A673 (cell line): ENCODE results near the gene SOCS7. TPM values are rescaled to one million over a fixed set of nuclear protein-coding genes. Genes with fewer than 3 reads are reported as not detected.

Experiments
- BruUV-seq: library from RNA; stranded (reverse); fragments of 400-500 nt; replicated peaks from 2 replicates; lab custom pipeline; 2021; lab: Mats Ljungman, UMichigan
- CTCF ChIA-PET: fragments of 300-600 bp; sonication (Branson Sonifier 250); formaldehyde crosslinking; loops from one replicate; lab custom pipeline; 2022; ENCODE audit warnings: antibody characterized with exemption; lab: Charles Lee
- POLR2A ChIA-PET: fragments of 300-600 bp; sonication (Branson Sonifier 250); formaldehyde crosslinking; loops from one replicate; lab custom pipeline; 2022; ENCODE audit warnings: antibody characterized with exemption; ENCODE audit not compliant: low non-redundant PET; lab: Charles Lee
- DNase-seq: peaks from one replicate; pipeline ENCODE4 v3.0.0-alpha.2; 2015; ENCODE audit warnings: low spot score
- H3K27ac ChIP-seq: fragments of 200-600 bp; sonication (generic); 2 replicates; pipeline ENCODE4 v1.5.1; 2016; ENCODE audit warnings: mixed run types, low read depth, mild to moderate bottlenecking, mixed read lengths, antibody characterized with exemption, low read length; ENCODE audit not compliant: poor library complexity, severe bottlenecking
- H3K27me3 ChIP-seq: fragments of 200-600 bp; sonication (generic); replicated peaks from 2 replicates; pipeline ENCODE4 v1.6.1; 2017; ENCODE audit warnings: mixed run types, low read depth, mild to moderate bottlenecking, mixed read lengths, antibody characterized with exemption, low read length; ENCODE audit not compliant: insufficient read depth, poor library complexity
- H3K36me3 ChIP-seq: fragments of 200-600 bp; sonication (generic); 2 replicates; pipeline ENCODE4 v1.6.1; 2016; ENCODE audit warnings: mixed run types, mild to moderate bottlenecking, mixed read lengths, antibody characterized with exemption, low read length; ENCODE audit not compliant: insufficient read depth, poor library complexity, severe bottlenecking
- H3K4me1 ChIP-seq: fragments of 200-600 bp; sonication (generic); 2 replicates; pipeline ENCODE4 v1.6.1; 2017; ENCODE audit warnings: mixed run types, mild to moderate bottlenecking, mixed read lengths, antibody characterized with exemption, low read length; ENCODE audit not compliant: insufficient read depth, poor library complexity, severe bottlenecking
- H3K4me3 ChIP-seq: fragments of 200-600 bp; sonication (generic); 2 replicates; pipeline ENCODE4 v1.5.1; 2016; ENCODE audit warnings: low read depth, mixed run types, mild to moderate bottlenecking, mixed read lengths, low read length; ENCODE audit not compliant: poor library complexity, severe bottlenecking
- H3K9me3 ChIP-seq: fragments of 200-600 bp; sonication (generic); 2 replicates; pipeline ENCODE4 v1.6.1; 2016; ENCODE audit warnings: mixed run types, low read depth, mild to moderate bottlenecking, mixed read lengths, antibody characterized with exemption, low read length; ENCODE audit not compliant: poor library complexity, severe bottlenecking
- CTCF ChIP-seq: fragments of 300-800, 200-600 bp; sonication (generic); conservative IDR thresholded peaks from 2 replicates; pipeline ENCODE4 v1.5.1; 2017; ENCODE audit warnings: low read depth, mild to moderate bottlenecking, antibody characterized with exemption, low read length, moderate library complexity, mixed read lengths
- EZH2 ChIP-seq: fragments of 200-600 bp; sonication (generic); IDR thresholded peaks from 2 replicates; pipeline ENCODE4 v1.6.1; 2017; ENCODE audit warnings: borderline replicate concordance, low read depth, mild to moderate bottlenecking, mixed read lengths, antibody characterized with exemption, low read length; ENCODE audit not compliant: poor library complexity, severe bottlenecking
- intact Hi-C: fragments of 100-400 bp; cut with micrococcal nuclease; formaldehyde crosslinking; loops from one replicate; pipeline ENCODE4 v1.10.0; 2022; ENCODE audit not compliant: unreplicated experiment
- total RNA-seq: library from RNA; stranded (reverse); gene quantifications from 2 replicates; pipeline ENCODE4 v1.2.3, GENCODE V29; 2021

The SOCS7 gene
- total RNA-seq, 1 experiment from 2014 or later = 15.2 TPM

GRCh38 chr17:38442548-38442947 lies 90.9 kb downstream of the SOCS7 start:
- Histone ChIP-seq H3K27me3 (no peaks in the 10 kb centered on the region), H3K4me1 (no peaks in the 10 kb centered on the region), H3K9me3 (no peaks in the 10 kb centered on the region), H3K4me3 (no peak overlapping the region), H3K36me3 (no peaks in the 10 kb centered on the region), H3K27ac (no peak overlapping the region)
- ChIA-PET POLR2A (no interaction called here), CTCF (no interaction called here)
- TF ChIP-seq EZH2 (no peak), CTCF (no peak)
- no TSS peak for BruUV-seq
- intact Hi-C loops = no loop called here
- DNase-seq = no peak

DNA sequence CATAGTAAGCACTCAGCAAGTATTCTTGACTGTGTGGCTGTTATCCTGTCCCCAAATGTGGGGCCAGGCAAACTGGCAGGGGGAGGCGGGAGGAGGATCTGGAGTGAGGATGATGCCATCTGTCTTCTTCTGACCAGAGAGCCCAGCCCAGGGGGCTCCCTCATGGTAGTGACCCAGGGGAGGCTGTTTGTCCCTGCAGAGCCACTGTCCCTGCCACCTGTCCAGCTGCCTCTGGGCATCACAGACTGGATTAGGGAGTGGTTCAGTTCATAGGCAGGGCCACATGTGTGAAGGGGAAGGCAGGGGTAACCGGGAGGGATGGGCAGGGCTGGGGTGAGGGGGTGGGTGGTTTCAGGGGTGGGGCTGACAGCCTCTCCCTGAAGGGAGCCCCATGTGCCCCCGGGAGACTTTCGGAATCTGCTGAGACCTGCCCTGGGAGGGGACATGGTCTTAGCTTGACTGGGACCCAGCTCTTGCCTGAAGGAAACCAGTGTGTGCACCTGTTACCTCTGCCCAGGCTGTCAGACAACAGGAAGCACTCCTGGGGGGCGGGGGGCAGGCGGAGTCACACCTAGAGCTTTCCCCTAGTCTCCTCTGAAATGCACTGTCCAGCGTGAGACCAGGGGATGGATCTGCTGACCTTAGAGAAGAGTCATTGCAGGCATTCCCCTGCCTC lies 91.8 kb downstream of the SOCS7 start:
- POLR2A ChIA-PET = no interaction called here
- Histone ChIP-seq H3K4me3 (no peak overlapping the region), H3K4me1 (no peaks in the 10 kb centered on the region), H3K27ac (no peak overlapping the region), H3K27me3 (no peaks in the 10 kb centered on the region), H3K36me3 (no peaks in the 10 kb centered on the region), H3K9me3 (no peaks in the 10 kb centered on the region)
- BruUV-seq = no TSS peak
- CTCF ChIA-PET = interaction anchor here (0.5 kb wide), 1 partner anchor 12 kb away, joined by 3 read pairs; no protein-coding TSS in a partner anchor
- TF ChIP-seq CTCF (no peak), EZH2 (no peak)
- no peak for DNase-seq
- intact Hi-C loops = no loop called here

DNA sequence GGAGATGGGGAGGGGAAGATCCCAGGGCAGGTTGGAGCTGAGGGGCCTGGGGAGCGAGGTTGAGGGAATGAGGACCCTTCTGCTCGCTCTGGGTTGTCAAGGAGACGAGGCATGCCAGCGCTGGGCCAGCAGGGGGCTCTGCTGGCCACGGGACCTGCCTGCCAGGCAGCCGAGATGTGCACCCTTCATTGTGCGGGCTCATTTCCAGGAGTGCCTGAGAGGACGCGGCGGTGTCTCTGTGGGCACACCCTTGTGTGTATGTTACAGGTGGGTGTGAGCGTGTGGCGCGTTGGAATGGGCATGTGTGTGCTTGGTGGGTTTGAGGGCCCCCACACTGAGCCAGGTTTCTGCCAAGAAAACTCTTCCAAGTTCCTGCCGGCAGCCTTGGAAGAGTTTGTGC lies 92.5 kb downstream of the SOCS7 start:
- Histone ChIP-seq H3K36me3 (no peaks in the 10 kb centered on the region), H3K4me3 (no peak overlapping the region), H3K9me3 (no peaks in the 10 kb centered on the region), H3K4me1 (no peaks in the 10 kb centered on the region), H3K27ac (no peak overlapping the region), H3K27me3 (no peaks in the 10 kb centered on the region)
- ChIA-PET POLR2A (no interaction called here), CTCF (interaction anchor here (0.7 kb wide), 1 partner anchor 20 kb away, joined by 4 read pairs; no protein-coding TSS in a partner anchor)
- DNase-seq = peak; percentile 67
- intact Hi-C loops = no loop called here
- BruUV-seq = no TSS peak
- TF ChIP-seq EZH2 (no peak), CTCF (peak; percentile 79)
